Neuron (in vitro differentiated cells): ENCODE data around the gene PLCG1.
"Not testable (repeated sequence)": the region's sequence is repeated elsewhere in the genome, so short reads cannot be mapped to it uniquely, and the experiment has no call there.

ENCODE experiments used
- H2AFZ ChIP-seq: one replicate; pipeline ENCODE4 v1.6.1; 2013; ENCODE audit warnings: low read depth, mild to moderate bottlenecking, inconsistent platforms, low read length, moderate library complexity
- H3K27me3 ChIP-seq: one replicate; pipeline ENCODE4 v1.6.1; 2013; ENCODE audit warnings: low read length; ENCODE audit not compliant: insufficient read depth
- H3K36me3 ChIP-seq: one replicate; pipeline ENCODE4 v1.6.1; 2013; ENCODE audit warnings: low read length; ENCODE audit not compliant: insufficient read depth
- H3K4me1 ChIP-seq: one replicate; pipeline ENCODE4 v1.6.1; 2013; ENCODE audit warnings: low read length; ENCODE audit not compliant: insufficient read depth
- H3K4me3 ChIP-seq: 2 replicates; pipeline ENCODE4 v1.5.1; 2013; ENCODE audit warnings: mild to moderate bottlenecking, low read length, moderate library complexity
- H3K9me3 ChIP-seq: one replicate; pipeline ENCODE4 v1.6.1; 2013; ENCODE audit warnings: low read length

The PLCG1 gene

DNA sequence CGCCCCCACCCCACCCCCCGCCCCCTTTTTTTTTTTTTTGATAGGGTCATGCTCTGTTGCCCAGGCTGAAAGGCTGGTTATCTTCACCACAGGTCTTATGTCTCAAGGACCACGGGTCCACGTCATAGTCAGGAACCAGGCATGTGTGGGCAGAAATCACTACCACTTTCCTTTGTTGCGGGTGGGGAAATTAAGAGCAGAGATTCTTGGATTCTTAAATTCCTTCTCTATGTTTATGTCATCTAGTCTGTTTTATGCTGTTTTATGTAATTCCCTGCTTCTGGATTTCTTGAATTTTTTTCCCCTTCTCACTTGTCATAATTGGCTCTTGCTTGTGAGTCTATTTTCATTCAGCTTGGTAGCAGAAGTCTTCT, 25.8 kb upstream of the PLCG1 start:
- Histone ChIP-seq H3K4me1 (peaks cover 17% of the 10 kb centered on the region), H3K4me3 (no peak overlapping the region), H3K9me3 (no peaks in the 10 kb centered on the region), H3K27me3 (no peaks in the 10 kb centered on the region), H2AFZ (no peak overlapping the region), H3K36me3 (peaks cover 83% of the 10 kb centered on the region)

DNA sequence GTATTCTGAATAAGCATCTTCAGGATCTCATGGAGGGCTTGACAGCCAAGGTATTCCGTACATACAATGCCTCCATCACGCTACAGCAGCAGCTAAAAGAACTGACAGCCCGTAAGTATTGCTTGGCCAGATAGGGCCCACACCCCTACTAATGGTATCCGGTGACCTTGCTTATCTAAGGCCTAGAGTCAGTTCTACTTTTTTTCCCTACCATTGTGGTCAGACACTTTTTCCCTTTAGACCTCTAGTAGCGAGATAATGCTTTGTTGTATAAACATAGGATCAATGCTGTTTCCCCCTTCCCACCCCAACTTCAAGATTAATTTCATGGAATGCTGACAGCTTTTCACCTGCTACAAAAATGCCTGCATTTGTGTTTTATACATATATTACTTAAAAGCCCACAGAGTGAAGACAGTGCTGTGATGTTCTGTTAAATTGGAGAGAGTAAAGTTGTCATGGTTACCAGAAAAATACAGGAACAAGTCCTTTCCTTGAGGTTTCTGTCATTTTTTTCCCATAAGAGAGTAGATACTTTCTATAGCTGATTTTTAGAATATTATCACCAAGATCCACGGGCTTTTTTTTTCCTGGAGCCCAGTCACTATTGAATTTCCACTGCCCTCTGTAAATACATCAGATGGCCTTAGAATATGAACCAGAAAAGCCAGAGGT, 20.9 kb upstream of the PLCG1 start:
- no peaks in the 10 kb centered on the region for H3K9me3 ChIP-seq
- H3K27me3 ChIP-seq, result no peaks in the 10 kb centered on the region
- peaks cover 93% of the 10 kb centered on the region for H3K36me3 ChIP-seq
- H3K4me1 ChIP-seq, result peaks cover 14% of the 10 kb centered on the region
- H3K4me3 ChIP-seq, result no peak overlapping the region
- H2AFZ ChIP-seq, result no peak overlapping the region

DNA sequence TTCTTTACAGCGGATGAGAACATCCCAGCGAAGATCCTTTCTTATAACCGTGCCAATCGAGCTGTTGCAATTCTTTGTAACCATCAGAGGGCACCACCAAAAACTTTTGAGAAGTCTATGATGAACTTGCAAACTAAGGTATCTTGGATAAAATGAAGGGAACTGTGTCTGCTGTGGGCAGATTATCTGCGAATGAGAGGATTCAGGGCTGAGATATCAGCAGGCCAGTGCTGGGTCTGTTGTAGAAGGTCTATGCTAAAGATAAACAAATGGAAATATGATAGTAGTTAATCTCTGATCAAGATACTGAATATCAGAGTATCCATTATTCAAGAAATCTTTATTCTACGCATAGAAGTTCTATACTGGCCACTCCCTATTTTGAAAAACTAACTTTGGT, 19.2 kb upstream of the PLCG1 start:
- H3K27me3 ChIP-seq, H3K4me3 ChIP-seq, H3K4me1 ChIP-seq, H3K9me3 ChIP-seq, H2AFZ ChIP-seq: not testable (repeated sequence)
- peaks cover 93% of the 10 kb centered on the region for H3K36me3 ChIP-seq

DNA sequence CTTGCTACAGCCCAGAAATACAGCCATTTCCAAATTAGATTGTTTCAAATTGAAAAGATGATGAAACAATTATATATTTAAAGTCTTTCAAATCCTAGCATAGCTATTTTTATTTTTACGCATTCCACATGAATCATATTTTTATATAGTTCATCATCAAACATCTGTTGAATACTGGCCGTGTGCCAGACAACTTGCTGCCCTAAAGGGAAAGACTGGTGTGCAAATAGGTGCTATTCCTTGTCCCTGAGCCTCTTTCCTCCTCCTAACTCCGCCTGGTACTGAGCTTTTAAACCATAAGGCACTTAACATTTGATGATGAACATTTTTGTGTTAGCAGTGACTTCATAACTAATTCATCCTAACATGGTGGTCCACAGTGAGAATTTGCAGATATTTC, 18.7 kb upstream of the PLCG1 start:
- no peak overlapping the region for H3K4me3 ChIP-seq
- no peaks in the 10 kb centered on the region for H3K9me3 ChIP-seq
- peaks cover 93% of the 10 kb centered on the region for H3K36me3 ChIP-seq
- no peaks in the 10 kb centered on the region for H3K4me1 ChIP-seq
- H3K27me3 ChIP-seq, result no peaks in the 10 kb centered on the region
- H2AFZ ChIP-seq, result no peak overlapping the region

- Histone ChIP-seq H3K4me1 (no peaks in the 10 kb centered on the region), H2AFZ (no peak overlapping the region), H3K36me3 (peaks cover 88% of the 10 kb centered on the region), H3K27me3 (no peaks in the 10 kb centered on the region), H3K4me3 (no peak overlapping the region), H3K9me3 (no peaks in the 10 kb centered on the region)
These were observed 17.5 kb upstream of the PLCG1 start for GRCh38 chr20:41119614-41120561.

GRCh38 chr20:41121399-41121798, 15.9 kb upstream of the PLCG1 start:
- Histone ChIP-seq H3K27me3 (no peaks in the 10 kb centered on the region), H2AFZ (no peak overlapping the region), H3K4me3 (no peak overlapping the region), H3K36me3 (peaks cover 88% of the 10 kb centered on the region), H3K9me3 (no peaks in the 10 kb centered on the region), H3K4me1 (no peaks in the 10 kb centered on the region)

GRCh38 chr20:41123631-41124030, 13.7 kb upstream of the PLCG1 start:
- Histone ChIP-seq H3K4me1 (no peaks in the 10 kb centered on the region), H2AFZ (no peak overlapping the region), H3K4me3 (no peak overlapping the region), H3K27me3 (no peaks in the 10 kb centered on the region), H3K36me3 (peaks cover 80% of the 10 kb centered on the region), H3K9me3 (peaks cover 2% of the 10 kb centered on the region)

- H3K9me3 ChIP-seq, result peaks cover 2% of the 10 kb centered on the region
- H3K4me1 ChIP-seq, result no peaks in the 10 kb centered on the region
- H2AFZ ChIP-seq, result no peak overlapping the region
- peaks cover 71% of the 10 kb centered on the region for H3K36me3 ChIP-seq
- no peak overlapping the region for H3K4me3 ChIP-seq
- H3K27me3 ChIP-seq, result no peaks in the 10 kb centered on the region
These were observed 12.8 kb upstream of the PLCG1 start for GRCh38 chr20:41124451-41125094.

DNA sequence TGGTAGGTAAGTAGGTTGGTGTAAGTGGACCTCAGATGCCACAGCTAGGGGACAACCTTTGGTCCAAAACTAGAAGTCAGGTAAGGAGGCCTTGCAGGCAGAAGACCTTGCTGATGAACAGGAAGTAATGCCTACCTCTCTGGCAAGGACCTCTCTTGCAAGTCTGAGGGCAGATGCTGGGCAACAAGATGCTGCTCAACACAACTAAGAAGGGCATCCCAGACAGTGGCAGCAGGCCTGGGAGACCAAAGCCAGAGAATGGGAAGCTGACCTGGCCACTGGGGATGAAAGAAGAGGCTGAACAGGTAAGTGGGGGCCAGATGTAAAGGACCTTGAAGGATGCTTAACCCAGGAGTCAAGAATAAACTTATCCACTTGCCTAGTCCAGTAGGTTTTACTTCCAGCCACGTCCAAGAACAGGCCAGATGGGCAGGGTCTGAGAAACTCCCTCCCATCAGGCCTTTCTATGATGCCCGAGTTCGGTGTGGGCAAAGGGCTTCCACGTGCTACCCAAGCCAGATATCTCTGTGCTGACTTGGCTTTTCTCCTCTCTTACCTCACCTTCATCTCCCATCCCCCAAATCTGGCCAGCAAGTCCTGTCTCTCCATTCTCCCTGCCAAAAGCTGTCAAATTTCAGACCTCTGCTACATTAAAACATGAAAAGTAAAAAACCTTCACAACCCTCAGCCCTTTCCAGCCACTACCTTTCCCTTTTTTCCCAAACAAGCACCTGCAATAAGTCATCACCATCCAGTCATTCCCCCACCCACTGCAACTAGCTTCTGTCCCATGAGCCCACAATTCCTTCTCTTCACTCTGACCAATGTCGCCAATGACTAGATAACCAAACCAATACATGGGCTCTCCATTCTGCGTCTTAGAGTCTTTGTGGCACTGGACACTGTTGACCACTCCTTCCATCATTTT, 11.5 kb upstream of the PLCG1 start:
- no peaks in the 10 kb centered on the region for H3K4me1 ChIP-seq
- no peak overlapping the region for H2AFZ ChIP-seq
- H3K27me3 ChIP-seq, result no peaks in the 10 kb centered on the region
- H3K4me3 ChIP-seq, result no peak overlapping the region
- peaks cover 60% of the 10 kb centered on the region for H3K36me3 ChIP-seq
- peaks cover 2% of the 10 kb centered on the region for H3K9me3 ChIP-seq

GRCh38 chr20:41126719-41127118, 10.6 kb upstream of the PLCG1 start:
- Histone ChIP-seq H3K36me3 (peaks cover 51% of the 10 kb centered on the region), H3K4me1 (no peaks in the 10 kb centered on the region), H3K27me3 (no peaks in the 10 kb centered on the region), H3K9me3 (peaks cover 2% of the 10 kb centered on the region), H3K4me3 (no peak overlapping the region), H2AFZ (no peak overlapping the region)

GRCh38 chr20:41128317-41128716, 9.0 kb upstream of the PLCG1 start:
- H3K27me3 ChIP-seq, H3K4me1 ChIP-seq, H2AFZ ChIP-seq, H3K9me3 ChIP-seq, H3K4me3 ChIP-seq: not testable (repeated sequence)
- H3K36me3 ChIP-seq, result peaks cover 35% of the 10 kb centered on the region

DNA sequence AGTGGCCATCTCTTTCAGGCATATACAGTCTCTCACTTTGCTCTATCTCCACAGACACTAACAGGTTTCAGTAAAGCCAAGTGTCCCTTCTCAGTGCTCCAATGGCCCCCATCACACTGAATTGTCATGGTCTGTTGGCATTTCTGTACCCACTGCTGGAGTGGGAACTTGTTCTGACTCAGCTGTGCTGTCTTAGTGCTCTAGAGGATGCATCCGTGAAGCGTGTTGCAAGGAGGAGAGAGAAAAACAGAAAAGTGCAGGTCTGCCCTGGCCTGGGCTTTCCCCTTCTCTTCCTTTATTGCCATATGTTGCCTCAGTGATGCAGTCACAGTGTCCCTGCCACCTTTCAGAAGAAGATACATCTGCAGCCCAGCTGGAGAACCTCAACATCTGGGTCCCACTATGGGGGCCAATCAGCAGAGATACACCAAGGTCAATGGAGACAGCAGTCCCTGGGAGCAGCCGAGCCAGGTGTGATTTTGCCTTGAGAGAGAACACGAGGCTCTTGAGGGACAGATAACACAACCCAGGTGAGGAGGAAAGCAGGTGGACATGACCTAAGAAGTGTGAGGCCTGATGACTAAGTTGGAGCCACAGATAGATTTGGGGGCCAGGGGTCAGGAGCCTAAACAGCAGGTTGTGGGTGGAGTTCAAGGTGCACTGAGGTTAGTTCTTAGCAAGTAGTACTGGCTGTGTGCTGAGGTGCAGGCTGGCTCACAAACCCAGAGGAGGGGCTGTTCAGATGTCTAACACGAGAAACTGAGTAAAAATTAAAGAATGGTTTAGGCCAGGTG, 5.6 kb upstream of the PLCG1 start:
- Histone ChIP-seq H2AFZ (no peak overlapping the region), H3K9me3 (peaks cover 2% of the 10 kb centered on the region), H3K36me3 (peaks cover 8% of the 10 kb centered on the region), H3K27me3 (no peaks in the 10 kb centered on the region), H3K4me3 (no peak overlapping the region), H3K4me1 (peaks cover 7% of the 10 kb centered on the region)
